ENCODE results near the gene BRF1.
"Not testable (repeated sequence)": the region's sequence is repeated elsewhere in the genome, so short reads cannot be mapped to it uniquely, and the experiment has no call there.

BRF1 gene

DNA sequence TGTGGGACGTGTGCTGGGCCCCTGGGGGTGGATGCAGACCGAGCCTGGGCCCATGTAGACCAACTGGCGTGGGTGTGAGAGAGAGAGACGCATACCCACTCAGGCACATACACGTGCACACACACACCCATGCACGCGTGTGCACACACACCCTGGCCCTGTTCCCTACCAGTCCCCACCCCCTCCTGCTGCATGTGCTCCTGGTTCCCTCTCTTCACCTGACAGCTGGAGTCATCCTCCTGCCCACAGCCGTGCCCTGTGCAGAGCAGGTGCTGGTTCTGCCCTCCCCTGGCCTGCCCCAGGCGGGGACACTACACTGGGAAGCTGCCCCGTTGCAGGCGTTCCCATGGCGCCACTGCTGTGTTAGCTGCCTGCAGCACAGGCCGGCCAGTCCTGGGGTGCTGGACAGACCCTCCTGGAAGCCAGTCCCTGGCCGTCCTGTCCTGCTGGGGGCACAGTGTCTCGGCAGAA, 32.3 kb upstream of the BRF1 start:
- DNase-seq (ENCODE audit: low read depth): no peak

DNA sequence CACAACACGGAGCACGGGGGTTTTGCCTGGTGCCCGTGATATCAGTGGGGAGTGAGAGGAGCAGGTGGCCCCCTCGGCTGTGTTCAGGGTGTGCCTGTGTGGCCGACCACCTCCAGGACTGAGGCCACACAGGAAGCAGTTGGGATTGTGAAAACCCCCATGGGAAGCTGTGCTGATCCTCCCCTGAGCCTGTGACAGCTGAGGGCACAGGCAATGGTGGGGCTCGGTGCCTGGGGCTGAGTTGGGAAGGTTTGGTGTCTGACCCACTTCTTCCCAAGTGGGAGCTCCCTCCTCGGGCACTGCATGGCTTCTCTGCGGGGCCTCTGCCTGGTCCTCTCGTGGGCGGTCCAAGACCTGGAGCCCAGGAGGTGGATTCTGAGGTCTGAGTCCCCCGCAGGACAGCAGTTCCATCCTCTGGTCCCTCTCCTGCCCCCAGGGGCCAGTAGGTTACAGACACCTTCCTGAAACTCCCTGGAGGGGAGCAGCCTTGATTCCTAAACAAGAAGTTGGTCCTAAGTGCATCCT, 31.6 kb upstream of the BRF1 start:
- DNase-seq (ENCODE audit: low read depth): no peak

DNA sequence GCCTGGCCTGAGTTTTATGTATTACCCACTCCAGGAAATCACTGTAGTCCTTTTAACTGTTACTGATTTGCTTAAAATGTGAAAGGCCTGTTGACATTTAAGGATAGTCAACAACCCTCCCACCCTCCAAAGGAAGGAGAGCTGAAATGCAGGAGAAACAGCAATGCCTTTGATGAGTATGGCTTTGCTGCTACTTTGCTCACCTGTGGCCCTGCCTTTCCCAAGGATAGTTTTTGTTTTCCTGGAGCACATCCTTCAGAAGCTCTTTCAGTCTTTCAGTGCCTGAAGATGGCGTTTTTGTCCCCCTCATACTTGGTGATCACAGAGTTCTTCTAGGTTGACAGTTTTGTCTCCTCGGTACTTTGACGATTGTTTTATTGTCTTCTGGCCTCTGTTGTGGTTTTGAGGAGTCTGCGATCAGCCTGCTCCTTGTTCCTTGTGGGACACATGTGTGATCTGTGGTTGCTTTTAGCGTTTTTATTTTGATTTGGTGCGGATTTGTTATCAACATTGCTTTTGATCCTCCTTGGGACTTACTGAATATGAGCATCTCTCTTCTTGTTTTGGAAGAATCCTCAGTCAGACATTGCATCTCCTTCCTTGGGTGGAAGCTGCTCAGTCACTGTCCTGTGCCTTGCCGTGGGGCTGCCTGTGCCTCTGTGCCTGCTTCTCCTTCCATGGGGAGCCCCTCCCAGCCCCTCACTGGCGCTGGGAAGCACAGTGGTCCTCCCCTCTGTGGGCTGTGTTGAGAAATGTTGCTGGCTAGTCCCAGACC, 31.0 kb upstream of the BRF1 start:
- no peak for DNase-seq (ENCODE audit: low read depth)

DNA sequence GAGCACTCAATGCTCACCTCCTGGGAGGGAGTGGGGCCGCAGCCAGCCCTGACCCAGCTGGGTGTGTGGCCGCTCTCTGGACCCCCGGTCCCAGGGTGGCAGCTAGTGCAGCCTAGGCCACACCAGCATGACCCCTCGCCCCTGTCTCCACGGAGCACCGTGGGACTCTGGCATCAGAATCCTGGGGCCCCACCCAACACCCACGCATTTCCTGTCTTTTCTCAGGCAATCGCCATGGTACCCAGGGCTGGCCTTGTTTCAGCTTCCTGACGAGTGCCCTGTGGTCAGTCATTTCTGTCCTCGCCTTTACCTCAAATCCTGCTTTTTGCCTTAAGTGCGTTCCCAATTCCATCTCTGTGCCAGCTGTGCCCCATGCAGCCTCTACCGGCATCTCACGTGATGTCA, 29.7 kb upstream of the BRF1 start:
- DNase-seq (ENCODE audit: low read depth): no peak

DNA sequence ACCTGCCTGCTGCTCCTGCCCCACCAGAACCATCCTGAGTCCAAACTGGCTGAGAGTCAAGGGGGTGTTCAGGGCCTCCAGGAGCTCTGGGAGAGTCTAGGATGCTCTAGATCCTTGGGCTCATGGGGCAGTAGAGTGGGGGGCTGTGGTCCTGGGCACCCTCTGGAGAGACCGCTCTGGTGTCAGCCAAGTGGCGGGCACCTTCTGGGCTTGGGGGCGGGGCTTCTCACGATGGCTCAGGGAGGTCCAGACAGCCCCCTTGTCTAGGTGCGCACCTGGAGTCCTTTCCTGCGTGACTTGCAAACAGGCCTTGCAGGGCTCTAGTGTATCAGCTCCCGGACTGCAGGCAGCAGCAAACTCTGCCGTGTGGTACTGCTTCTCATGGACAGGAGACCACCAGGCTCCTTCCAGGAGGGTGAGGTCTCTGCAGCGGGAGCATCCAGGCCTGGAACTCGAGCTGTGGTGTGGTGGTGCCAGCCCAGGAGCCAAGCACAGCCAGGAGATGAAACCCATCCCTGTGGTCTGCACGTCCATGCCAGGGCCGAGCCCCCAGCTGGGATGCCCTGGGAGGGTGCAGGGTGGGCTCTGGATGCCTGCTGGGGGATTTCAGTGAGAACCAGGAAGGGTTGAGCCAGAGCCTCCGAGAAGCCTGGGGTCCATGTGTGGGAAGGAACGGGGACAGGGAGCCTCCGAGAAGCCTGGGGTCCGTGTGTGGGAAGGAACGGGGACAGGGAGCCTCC, 28.8 kb upstream of the BRF1 start:
- no peak for DNase-seq (ENCODE audit: low read depth)

DNA sequence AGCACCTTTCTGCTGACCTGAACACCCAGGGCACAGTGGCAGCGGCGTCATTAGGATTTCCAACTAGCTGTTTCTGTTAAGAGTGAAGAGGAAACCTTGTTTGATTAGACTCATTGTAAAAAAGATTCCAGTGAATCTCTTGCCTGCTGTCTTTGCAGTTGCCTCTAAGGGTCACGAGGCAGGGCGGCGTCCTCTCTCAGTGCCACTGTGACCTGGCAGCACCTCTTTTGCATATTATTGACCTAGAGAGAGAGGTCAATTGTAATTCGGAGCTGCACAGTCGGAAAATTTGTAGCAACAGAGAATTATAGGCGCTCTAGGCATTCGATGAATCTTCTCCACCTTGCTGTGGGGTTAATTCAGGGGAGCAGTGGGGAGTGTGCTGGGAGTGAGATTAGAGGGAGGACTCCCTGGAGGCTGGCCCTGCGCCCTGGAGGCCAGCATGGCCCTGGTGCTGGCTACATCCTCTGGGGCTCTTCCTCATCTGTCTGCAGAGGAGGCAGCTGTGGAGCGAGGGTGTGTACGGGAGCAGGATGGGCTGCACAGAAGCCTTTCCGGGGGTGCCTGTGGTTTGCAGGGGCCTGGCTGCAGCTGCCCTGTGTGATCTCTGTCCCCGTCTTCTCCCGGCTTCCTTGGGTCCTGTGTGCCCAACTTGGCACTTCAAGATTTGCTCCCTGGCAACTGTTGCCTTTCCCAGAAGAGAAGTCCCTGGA, 28.0 kb upstream of the BRF1 start:
- DNase-seq (ENCODE audit: low read depth): no peak

DNA sequence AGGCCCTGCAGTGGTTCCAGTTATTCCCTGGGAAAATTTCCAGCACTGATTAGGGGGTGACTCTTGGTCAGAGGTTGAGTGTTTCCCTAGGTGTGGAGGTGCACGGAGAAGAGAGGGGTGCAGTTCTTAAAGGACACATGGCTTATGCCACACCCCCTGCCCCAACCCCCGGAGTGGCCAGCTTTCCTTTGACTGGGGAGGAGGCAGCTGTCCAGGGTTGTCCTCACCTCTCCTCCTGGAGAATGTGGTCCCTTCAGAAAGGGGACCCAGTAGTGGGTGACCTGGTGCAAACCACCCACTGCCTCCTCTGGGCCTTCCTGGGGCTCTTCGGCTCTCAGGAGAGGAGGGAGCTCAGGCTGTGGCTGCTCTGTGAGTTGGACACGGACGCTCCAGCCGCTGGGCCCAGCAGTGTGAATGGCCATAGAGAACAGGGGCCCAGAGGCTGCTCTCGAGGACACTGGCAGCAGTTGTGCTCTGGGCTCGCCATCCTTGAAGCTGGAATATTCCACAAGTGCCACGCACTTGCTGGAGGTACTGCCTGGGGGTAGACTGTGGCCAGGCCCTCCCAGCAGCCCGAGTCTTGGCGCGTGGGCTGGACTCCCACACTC, 27.4 kb upstream of the BRF1 start:
- DNase-seq (ENCODE audit: low read depth): no peak

DNA sequence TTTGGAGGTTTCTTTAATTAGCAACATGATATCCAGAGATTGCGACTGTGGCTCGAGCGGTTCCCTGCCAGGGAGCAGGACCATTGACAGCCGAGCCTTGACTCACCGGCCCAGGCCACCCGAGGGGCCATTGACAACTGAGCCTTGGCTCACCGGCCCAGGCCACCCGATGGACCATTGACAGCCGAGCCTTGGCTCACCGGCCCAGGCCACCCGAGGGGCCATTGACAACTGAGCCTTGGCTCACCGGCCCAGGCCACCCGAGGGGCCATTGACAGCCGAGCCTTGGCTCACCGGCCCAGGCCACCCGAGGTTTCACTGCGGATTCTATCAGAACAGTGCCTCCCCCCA, 26.9 kb upstream of the BRF1 start:
- not testable (repeated sequence) for DNase-seq (ENCODE audit: low read depth)

DNA sequence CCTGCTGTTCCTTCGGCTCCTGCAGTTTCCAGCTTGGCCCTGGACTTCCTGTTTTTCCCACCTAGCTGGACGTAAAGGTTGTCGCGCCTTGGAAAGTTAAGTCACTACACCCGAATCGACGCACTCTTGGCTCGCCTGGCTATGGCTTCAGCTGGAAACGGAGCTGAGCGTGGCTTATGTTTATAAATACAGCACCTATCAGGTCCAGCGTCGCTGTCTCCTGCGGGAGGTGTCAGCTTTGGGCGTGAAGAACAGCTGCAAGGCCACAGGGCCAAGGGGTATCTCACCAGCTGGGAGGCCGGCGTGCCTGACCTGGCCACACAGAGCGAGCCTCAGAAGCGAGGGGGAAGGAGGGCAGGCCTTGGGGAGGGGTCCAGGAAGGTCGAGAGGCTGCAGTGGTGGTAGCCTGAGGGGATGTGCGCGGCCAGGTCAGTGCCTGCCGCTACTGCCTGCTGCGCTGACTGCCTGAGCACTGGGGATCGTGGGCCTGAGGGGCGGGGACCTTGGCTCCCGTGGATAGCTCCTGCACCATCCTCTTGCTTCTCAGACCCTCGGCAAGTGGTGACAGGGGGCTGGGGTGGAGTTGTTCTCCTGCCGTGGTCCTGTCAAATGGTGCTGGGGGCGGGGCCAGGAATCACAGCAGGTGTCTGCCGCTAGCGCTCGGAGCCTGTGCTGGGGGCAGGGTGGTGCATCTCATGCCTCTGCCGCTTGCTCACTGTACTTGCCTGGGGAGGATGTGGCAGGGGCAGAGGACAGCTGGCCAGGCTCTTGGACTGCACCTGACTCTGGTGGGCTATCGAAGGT, 26.3 kb upstream of the BRF1 start:
- DNase-seq (ENCODE audit: low read depth): no peak

DNA sequence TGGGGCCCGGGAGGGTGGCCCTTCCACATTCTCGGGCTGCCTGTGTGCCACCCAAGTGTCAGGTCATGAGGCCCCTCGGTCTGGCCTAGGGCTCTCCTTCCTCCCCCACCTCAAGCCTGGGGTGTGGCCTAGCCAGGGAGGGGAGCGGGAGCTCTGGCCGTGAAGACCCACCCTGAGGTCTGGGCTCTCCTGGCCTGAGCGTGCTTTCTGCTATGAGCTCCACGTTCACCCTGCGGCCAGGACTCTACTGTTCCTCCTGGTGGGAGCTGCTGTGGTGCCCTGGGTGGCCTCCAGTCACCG, 25.7 kb upstream of the BRF1 start:
- DNase-seq (ENCODE audit: low read depth): no peak

DNA sequence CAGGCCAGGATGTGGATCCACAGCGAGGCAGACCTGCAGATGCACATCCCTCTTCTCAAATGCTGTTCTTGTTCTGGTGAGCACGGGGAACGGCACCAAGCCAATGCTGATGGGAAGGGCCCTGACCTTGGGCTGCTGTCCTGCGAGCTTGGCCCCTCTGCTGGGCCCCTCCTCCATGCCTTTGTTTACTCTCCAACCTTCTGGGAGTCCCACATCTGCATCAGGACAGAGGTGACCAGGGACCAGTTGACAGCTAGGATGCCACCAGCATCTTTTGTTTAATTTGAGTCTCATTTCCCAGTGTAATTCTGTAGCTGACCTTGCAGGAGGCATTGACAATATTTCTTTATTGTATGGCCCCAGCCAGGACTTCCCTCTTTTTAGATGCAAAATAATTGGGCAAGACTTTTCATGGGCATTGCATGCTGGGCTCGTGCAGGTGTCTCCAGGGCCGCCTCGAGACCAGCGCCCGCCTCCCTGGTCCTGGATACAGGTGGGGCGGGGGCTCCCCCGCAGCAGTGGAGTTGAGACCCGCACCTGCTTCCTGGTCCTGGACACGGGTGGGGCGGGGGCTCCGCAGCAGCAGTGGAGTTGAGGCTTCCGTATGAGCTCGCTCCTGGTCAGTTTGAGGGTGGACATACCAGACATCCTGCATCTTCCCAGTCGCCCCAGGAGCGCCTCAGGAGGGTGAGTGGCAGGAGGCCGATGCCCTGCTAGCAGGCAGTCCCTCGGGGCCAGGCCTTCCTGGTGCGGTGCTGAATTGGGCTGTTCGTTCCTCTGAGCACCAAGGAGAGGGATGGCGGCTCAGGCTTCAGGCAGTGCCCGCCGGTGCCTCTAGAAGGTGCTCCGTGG, 25.1 kb upstream of the BRF1 start:
- DNase-seq (ENCODE audit: low read depth): no peak

DNA sequence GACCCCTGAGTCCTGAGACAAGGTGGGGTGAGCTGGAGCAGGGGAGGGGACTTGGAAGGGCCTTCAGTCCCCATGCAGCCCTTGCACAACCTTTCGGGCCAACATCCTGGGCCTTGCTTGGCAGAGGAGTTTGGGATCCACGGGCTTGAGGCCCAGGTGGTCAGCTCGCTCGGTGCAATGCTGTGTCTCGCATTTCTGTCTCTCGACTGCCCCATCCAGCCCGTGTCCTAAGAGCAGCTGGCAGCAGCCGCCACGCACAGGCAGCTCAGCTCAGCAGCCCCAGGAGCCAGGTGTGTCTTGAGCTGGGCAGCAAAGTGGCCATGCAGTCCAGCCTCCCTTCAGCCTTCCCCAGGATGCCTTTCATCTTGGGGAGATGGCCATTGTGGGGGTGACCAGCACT, 24.5 kb upstream of the BRF1 start:
- no peak for DNase-seq (ENCODE audit: low read depth)

DNA sequence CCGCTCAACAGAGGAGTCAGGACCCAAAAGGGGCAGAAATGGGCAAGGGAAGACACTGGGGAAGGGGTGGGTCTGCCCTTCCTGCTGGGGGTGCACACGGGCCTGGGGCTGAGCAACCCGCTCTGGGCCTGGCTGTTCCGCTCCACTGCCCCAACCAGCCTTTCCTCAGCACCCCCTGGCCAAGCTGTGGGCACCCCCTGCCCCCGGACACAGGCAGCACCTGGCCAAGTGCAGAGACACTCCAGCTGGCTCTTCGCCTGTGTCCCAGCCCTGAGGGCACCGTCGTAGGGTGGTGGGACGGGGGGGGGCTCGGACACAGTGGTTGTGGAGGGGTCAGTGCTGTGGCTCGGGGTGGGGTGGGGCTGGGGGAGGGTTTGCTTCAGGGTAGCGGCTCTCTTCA, 24.1 kb upstream of the BRF1 start:
- no peak for DNase-seq (ENCODE audit: low read depth)

DNA sequence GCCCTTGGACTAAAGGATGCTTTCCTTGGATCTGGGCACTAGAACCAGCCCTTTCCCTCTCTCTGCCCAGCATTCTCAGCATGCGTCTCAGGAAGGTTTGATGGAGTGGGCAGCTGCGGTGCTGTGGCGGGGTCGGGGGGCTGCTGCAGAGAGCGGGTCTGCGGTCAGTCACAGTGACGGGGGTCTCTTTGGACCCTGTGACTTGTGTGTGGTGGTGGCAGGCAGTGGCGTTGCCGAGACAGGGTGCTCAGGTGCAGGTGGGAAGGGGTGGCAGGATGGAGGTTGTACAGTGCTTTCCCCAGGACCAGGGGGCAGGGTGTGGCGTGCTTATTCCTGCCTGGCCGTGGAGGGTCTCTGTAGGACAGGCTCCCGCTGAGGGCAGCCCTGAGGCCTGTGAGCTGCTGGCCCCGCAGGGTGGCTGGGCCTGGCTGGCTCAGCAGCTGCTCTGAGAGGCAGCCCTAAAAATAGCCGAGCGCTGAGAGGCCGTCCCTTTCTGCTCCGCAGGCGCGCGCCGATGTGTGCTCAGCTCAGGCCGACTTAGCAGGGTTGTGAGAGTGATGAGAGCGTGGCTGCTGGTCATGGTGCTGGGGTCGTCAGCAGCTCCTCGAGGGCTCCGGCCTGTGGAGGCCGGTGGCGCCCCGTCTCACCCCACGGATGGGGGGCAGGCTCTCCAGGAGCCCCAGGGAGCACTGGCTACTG, 23.4 kb upstream of the BRF1 start:
- no peak for DNase-seq (ENCODE audit: low read depth)

DNA sequence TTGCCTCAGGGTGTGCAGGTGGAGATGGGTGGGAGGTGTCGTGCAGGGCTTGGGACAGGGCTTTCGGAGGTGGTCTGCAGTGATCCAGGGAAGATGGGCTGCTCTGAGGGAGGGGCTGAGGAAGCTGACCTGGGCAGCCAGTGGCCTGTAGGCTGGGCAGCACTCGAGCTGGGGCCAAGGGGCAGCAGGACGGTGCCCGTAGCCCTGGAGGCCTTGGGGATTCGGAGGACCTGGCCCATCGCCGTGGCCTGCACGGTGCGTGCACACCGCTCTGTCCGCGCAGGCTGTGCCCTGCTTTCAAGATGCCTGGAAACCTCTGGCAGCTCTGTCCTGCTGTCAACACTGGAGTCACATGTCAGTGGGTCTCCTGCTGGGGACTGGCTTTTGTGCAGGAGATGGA, 22.9 kb upstream of the BRF1 start:
- DNase-seq (ENCODE audit: low read depth): no peak

DNA sequence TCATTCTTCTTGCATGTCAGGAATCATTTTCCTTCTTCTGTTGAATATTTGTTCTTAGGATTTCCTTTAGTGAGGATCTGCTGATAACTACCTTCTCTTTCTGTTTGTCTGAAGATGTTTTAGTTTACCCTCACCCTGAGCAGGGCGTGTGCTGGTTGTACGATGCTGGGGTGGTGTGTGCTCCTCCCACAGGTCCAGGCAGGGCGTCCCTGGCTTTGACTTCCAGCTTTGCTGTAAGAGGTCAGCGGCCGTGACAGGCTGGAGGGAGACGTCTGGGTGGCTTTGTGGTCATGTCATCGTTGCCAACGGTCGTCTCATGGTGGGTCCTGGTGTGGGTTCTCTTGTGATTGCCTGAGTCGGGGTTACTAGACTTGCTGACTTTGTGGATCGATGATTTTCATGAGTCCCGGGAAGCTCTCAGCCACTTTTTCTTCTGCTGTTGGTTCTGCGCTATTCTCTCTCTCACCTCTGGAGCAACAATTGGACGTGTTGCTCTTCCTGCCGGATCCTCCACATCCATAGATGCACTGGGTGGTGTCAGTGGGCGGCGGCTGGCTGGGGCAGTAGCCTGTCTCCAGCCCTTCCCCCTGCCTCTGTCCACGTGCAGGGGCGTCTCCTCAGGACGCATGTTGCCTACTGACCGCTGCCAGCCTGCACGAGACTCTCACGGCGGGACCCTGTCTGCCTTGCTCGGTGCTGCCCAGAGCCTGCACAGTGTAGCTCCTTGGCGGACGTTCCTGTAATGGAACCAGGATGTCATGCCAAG, 22.2 kb upstream of the BRF1 start:
- no peak for DNase-seq (ENCODE audit: low read depth)

DNA sequence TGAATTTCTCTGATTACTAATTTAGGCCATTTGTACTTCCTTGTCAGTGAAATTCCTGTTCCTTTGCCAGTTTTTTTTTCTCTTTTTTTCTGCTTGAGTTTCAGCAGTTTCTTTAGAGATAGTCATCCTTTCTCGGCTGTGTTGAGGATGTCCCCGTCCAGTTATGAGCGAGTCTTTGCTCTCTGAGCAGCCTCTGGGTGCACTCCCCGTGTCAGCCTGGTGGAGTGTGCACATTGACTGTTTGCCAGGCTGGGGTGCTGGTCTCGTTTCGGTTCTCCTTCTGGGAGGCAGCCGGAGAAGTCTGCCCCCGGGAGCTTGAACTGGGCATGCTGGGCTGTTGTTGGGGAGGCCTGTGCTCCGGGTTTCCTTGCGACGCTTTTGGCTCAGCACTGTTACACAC, 16.7 kb upstream of the BRF1 start:
- no peak for DNase-seq (ENCODE audit: low read depth)

DNA sequence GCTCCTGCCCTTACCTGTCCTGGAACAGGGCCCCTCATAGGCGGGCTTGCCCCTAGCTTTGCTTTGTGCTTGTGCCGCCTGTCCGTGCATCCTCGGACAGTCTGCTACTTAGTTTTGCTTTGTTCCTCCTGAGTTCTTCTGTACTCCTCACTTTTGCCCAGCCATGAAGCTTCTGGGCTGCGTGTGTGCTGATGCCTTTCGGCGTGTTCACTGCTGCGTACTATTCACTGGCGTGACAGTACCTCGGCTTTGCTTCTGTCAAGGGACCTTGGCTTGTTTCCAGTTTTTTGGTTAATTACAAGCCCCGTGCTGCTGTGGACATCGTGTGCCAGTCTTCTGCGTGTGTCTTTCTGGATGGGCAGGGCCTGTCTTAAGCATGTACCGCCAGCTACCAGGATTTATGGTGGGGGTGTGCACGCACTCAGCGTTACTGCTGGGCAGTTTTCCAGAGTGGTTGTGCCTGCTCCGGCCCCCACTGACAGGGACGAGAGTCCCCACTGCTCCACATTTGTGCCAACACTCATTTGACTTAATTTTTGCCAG, 16.2 kb upstream of the BRF1 start:
- DNase-seq (ENCODE audit: low read depth): no peak

DNA sequence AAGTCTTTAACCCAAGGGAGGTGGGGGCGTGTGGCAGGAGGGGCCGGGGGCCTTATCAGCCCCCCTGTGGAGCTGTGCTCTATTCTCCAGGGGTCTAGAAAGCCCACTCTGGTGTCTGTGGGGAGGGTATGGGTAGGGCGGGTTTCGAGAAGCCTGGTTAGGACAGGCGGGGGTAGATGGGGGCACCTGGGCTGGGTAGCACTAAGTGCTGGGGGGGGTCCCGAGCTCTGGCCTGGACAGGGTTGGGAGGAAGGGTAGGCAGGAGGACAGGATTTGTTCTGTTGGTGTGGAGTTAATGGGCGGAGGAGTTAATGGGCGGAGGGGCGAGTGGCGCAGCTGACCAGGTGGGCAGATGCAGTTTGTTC, 15.8 kb upstream of the BRF1 start:
- no peak for DNase-seq (ENCODE audit: low read depth)

All from fibroblast of the conjunctiva (primary cell).